ENCODE measurements around the gene EHMT1.

Gene EHMT1

DNA sequence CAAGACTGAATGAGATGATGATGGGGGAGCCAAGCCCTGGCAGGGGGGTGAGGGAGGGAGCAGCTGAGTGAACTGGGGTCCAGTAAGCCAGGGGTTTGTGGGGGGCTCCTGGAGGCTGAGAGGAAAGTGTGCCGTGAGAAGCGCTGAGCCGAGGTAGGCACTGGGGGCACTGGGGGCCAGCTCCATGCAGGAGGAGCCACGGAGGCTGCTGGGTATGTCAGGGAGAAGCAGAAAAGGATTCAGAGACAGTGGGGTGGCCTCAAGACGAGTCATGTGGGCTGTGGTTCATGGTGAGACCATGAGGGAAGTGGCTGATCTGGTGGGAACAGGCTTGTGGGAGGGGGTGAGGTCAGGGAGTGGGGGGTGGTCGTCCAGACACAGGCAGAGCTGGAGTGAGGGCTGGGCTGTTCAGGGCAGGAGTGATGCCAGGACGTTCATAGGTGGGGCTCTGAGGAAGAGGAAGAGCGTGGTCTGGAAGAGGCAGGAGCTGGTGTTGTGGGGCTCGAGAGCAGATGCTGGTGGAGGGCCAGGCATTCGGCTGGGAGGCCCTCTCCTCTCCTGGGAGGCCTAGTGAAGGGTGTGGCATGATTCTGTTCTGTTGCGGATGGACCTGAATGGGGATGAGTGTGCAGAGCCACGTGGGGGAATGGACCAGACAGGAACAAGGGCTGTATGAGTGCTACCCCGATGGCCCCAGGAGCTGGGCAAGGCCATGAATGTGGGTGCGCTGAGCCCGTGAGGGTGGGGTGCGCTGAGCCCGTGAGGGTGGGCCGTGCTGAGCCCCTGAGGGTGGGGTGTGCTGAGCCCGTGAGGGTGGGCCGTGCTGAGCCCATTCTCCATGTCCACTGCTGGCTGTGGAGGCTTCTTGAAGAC lies 166.1 kb downstream of the EHMT1 start:
- DNase-seq (ENCODE audit: low read depth in 3 of 3), result no peak

DNA sequence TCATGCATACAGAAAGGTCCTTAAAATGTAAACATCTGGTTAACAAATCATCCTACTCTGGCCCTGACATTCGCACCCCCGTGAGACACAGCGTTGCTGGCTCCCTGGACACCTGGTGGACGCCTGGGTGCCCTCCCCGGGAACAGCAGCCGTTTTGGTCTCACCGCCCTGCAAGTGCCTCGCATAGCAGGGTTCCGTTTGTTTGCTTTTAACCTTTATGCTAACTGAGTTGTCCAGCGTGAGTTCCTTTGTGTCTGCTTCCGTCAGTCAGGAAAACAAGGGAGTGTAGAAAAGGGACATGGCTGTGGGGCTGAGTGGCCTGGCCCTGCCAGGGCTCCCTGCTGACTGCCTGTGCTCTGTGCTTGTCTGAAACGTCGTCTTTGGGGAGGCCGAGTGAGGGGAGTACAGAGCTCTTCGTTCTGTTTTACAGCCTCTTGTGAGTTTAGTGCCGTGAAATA lies 166.9 kb downstream of the EHMT1 start:
- DNase-seq (ENCODE audit: low read depth in 3 of 3), result no peak

DNA sequence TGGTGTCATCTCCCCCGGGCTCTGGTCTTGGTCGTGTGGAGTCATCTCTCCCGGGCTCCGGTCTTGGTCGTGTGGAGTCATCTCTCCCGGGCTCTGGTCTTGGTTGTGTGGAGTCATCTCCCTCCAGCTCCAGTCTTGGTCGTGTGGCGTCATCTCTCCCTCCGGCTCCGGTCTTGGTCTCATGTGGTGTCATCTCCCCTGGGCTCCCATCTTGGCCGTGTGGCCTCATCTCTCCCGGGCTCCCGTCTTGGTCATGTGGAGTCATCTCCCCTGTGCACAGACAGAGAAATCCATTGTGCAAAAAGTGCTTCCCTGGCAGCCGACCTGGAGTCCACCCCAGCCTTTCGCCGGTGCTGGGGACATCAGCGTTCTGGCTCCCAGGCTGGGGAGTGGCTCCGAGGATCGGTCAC lies 167.7 kb downstream of the EHMT1 start:
- DNase-seq (ENCODE audit: low read depth in 3 of 3), result no peak

DNA sequence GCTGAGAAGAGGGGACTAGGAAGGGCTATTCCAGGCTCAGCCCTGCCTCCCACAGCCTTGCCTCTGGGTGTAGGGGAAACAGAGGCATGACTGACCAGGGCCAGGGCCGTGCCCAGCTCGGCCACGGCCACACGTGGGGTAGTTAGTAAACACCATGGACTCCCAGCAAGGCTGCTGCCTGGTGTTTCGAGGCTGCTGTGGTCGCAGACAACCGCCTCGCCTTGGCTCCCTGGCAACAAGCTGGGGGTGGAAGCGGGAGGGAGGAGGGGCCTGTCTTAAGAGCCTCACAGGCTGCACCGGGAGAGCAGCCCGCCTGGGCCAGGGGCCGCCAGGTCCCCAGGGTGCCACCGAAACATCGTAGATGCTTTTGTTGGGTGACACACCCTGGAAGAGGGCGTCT lies 168.6 kb downstream of the EHMT1 start:
- DNase-seq (ENCODE audit: low read depth in 3 of 3), result no peak

DNA sequence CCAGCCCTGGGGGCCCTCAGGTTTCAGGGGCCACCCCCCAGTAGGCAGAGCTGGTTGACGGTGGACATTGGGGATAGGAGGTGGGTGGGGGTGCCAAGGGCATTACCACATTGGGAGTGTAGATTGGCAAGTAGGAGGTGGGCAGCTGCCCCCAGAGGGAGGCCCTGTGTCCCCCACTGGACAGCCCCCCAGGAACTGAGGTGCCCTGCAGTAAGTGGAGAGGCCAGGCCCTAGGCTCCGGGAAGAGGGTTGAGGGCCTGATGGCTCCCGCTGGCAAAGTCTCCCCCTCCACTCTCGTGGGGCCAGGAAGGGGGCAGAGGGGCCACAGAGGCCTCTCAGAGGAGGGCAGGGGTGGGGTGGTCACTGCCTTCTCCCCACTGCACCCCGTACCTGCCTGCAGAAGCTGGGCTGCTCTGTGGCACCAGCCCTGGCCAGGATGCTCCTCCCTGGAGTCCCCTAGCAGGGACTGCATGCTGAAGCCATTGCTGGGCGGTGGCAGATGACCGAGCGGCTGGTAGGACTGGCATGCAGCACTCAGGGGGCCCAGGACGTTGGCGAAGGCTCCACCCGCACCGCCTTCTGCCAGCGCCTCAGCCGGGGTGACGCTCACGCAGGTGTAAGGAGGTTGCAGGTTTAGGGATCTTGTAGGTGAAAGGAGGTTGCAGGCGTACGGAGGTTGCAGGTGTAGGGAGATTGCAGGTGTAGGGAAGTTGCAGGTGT lies 169.1 kb downstream of the EHMT1 start:
- no peak for DNase-seq (ENCODE audit: low read depth in 3 of 3)

DNA sequence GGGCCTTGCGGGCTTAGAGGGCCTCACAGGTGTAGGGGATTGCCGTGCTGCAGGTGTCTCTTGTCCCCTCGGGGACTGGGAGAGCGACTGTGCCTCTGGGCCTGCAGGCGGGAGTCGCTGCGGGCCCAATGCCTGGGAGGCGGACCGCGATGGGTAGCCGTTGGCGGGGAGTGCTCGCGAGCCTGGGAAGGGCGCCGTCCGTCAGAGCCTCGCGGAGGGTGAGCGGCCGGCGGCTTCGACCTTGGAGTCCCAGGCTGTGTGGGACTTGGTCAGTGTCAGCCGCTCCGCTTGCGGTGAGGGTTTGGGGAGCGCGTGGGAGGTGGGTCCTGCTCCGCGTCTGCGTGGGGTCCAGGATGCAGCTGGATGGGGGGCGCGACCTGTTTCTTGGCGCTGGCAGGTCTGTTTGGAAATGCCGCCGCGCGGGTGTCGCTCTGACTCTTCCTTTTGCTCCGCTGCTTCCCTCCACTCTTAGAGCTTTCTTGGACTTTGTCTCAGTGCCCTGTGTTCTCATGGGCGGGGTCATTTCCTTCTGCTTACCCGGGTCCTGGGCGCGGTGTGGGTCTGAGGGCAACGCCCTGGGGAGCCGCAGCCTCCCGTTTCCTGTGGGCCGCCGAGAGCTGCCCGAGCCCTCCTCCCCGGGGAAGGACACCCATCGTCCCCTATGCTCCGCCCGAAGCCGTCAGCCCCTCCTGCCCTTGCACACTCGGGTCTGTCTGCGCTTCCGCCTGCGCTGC lies 169.9 kb downstream of the EHMT1 start:
- no peak for DNase-seq (ENCODE audit: low read depth in 3 of 3)

DNA sequence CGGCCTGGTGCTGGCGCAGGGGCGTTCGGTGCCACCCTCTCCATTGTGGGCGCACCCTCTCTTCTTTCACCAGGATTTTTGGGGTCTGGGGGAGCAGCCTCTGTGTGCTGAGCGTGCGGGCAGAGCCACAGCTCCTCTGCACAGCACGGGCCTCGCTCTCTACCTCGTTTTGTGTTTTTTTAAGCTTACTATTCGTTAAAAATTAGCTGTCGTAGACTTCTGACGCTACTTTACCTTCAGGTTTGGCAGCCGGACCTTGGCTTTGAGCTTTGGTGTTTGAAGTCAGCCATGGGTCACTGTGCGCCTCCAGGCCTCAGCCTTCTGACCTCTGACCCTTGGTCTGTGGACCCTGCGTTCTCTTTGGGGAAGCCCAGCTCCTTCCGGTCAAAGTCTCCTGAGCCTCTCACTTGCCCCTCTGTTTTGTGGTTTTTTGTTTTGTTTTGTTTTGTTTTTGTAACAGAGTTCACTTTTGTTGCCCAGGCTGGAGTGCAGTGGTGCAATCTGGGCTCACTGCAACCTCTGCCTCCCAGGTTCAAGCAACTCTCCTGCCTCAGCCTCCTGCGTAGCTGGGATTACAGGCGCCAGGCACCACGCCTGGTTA lies 170.6 kb downstream of the EHMT1 start:
- DNase-seq (ENCODE audit: low read depth in 3 of 3), result no peak

DNA sequence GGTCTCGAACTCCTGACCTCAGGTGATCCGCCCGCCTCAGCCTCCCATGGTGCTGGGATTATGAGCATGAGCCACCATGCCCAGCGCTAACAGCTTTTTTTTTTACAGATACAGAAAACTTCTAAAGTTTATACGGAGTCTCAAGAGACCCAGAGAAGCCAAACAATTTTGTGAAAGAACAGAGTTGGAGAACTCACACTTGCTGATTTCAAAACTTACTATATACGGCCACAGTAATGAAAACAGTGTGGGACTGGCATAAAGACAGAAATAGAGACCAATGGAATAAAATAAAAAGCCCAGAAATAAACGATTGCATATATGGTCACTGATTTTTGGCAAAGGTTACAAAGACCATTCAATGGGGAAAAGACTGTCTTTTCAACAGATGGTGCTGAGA lies 173.1 kb downstream of the EHMT1 start:
- DNase-seq (ENCODE audit: low read depth in 3 of 3), result no peak

DNA sequence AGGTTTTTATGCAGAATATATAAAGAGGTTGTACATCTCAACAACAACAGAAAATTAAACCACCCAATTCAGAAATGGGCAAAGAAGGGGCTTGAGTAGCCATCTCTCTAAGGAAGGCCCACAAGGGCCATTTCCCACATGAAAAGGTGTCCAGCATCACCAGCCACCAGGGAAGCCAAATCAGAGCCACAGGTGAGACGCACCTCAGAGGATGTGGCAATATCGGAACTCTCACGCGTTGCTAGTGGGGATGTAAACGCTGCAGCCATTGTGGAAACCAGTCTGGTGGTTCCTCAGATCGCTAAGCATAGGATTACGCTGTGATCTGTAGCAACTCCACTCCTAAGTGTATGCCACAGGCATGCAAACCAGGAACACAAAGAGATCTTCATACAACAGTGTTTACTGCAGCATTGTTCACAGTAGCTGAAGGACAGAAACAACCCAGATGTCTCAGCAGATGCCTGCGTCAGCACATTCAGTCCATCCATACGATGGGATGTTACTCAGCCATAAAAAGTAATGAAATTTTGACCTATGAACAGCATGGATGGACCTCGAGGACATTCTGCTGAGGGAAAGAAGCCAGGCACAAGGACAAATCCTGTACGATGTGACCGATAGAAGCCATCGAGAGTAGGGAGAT lies 174.5 kb downstream of the EHMT1 start:
- DNase-seq (ENCODE audit: low read depth in 3 of 3), result no peak

DNA sequence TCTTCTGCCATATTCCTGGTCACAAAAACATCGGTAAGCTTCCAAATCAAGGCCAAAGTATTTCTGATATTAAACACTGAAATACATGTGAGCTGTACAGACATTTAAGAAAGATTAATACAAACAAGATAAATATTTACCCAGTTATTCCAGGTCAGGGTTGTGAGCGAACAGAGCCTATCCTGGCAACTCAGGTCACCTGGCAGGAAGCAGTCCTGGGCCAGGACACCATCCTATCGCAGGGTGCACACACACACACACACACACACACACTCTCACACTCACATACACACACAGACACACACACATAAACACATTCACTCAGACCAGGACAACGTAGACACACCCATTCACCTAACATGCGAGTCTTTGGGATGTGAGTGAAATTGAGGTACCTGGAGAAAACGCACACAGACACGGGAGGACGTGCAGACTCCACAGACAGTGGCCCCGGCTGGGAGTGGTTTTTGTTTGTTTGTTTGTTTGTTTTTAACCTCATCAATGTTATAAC lies 176.4 kb downstream of the EHMT1 start:
- DNase-seq (ENCODE audit: low read depth in 3 of 3), result no peak

DNA sequence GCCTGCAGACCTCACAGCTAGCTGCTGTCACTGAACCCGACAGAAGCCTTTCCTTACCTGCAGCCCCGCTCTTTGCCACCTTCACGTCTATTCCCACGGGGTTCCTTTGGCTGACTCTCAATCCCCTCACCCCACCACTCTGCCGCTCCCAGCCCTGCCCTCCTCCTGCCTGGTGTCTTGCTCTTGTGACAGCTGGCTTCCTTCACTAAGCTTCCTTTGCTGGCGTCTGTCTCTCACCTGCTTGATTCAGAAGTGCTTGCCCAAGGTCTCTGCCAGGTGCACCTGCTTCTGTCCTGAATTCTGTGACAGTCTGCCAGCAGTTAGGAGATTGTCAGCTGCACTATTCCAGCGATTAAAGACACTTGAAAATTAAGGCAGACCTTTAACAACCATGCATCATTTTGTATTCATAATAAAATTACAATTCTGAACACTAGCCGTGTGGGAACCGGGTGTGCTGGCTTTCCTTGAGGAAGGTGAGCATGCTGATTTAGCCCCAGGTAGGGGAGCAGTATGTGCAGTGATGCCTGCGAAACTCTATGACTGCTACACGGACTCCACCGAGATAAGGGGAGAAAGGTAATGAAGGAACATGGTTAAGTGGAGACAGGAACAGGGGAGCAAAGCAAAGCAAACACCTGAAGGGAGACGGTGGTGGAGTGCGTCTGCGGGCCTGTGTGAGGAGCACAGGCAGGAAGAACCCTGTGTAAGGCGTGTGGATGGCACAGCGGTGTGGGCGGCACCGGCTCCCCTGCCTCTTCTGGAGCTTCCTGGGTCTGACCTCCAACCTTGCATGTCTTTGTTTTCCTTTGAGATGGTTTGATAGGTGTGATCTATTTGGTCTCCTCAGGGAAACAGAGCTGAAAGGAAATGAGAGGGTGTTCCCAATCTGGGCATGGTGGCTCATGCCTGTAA lies 178.7 kb downstream of the EHMT1 start:
- DNase-seq (ENCODE audit: low read depth in 3 of 3), result no peak

DNA sequence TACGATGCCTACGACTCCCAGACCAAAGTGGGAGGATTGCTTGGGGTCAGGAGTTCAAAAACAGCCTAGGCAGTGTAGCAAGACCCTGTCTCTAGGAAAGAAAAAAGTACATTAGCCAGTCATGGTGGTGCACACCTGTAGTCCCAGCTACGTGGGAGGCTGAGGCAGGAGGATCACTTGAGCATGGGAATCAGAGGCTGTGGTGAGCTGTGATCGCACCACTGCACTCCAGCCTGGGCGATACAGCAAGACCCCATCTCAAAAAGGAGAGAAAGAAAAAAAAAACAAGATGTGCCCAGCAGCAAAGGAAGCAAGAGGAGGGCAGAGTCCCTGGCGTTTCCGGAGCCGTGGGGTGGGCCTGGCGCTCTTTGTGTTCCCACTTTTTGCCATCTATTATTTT lies 179.3 kb downstream of the EHMT1 start:
- no peak for DNase-seq (ENCODE audit: low read depth in 3 of 3)

DNA sequence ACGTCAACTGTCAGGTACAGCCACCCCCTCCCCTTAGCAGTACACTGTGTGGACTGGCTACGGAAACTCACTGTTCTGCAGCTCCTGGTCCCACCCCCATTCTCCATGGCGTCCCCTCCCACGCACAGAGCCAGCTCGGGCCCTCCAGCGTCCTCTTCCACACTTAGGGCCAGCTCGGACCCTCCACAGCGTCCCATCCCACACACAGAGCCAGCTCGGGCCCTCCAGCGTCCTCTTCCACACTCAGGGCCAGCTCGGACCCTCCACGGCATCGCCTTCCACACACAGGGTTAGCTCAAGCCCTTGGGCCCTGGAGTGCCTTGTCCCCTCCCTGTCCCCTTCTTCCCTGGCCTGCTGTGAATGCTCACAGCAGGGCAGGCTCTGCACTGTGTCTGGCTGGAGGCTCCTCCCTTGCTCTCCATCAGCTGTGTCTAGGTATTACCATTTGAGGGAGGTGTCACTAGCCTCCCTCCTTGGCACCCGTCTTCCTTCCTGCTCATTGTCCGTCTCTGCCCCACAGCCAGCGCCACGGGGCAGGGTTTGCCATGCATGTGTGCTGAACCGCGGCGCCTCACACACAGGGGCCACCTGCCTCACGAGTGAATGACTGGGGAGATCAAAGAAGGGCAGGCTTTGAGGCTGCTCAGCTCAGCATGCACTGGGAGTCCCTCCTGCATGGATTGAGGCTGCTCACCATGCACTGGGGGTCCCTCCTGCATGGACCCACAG lies 180.3 kb downstream of the EHMT1 start:
- DNase-seq (ENCODE audit: low read depth in 3 of 3), result no peak

DNA sequence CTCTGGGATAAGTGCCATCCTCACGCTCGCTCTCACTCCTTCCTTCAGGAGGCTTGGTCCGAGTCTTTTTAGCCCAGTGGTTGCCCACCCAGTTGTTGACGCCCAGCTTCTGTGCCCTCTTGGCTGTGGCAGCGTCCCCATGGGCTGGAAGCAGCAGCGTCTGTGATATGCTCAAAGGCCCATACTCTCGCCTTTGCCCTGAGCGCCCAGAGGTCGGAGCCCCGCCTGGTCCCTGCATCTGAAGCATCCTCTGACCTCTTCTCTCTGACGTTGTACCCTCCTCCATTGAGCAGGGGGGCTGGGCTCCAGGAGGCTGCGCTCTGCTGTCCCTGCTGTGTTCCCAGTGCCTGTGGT lies 180.8 kb downstream of the EHMT1 start:
- DNase-seq (ENCODE audit: low read depth in 3 of 3), result no peak

DNA sequence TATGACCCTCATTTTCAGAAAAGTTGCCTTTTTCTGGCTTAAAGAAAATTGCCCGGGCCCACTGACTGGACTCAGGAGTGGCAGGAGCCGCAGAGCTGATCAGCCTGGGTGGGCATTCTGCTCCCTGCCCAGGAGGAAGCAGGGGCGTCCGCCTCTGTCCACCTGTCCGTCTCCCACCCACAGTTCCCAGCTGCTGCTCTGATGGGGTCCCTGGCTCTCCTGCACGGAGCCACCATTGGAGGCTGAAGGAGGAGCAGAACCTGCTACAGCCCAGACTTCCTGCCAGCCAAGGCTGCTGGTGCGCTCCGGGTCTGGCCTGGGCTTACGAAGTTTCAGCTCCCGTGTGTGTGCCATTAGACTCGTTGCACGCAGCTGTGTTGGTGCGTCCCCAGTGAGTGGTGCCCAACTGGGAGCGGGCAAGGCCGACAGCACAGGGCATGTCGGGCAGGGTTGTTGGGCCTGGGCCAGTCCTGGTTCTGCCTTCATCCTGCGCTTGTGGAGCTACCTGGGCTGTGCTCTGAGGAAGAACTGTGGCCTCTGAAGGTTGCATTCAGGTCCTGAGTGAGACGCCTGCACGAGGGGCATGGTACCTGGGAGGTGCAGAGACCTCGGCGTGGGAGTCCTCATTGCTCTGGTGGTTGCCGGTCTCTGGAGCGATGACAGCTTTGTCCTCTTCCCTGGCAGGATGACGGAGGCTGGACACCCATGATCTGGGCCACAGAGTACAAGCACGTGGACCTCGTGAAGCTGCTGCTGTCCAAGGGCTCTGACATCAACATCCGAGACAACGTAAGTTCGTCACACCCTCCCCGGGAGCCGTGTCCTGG lies 181.6 kb downstream of the EHMT1 start:
- DNase-seq (ENCODE audit: low read depth in 3 of 3), result no peak

DNA sequence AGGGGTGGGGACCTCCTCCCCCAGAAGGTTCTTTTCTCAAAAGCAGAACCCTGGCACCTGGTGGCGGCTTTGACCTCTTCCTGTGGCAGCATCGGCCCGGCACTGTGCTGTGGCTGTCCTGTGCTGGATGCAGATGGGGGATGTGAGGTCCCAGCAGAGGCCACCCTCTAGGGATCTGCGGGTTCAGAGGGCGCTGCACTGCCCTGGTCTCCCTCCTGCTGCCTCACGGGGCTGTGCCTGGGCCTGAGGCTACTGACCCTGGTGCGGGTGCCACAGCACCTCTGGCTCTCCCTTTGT lies 182.2 kb downstream of the EHMT1 start:
- no peak for DNase-seq (ENCODE audit: low read depth in 3 of 3)

DNA sequence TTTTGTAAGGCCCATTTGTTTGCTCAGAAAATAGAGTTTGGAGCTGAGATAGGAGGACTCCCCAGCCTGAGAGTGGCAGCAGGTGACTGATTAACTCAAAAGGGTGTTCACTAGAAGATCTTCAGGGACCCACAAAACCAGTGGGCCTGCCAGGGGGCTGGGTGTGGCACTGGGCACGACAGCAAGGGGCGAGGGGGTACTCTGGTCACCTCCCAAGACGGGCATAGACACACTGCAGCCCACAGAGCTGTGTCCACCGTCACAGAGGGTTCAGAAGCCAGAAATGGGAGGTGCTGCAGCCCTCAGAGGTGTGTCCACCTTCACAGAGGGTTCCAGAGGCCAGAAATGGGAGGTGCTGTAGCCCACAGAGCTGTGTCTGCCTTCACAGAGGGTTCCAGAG lies 183.2 kb downstream of the EHMT1 start:
- DNase-seq (ENCODE audit: low read depth in 3 of 3), result no peak

DNA sequence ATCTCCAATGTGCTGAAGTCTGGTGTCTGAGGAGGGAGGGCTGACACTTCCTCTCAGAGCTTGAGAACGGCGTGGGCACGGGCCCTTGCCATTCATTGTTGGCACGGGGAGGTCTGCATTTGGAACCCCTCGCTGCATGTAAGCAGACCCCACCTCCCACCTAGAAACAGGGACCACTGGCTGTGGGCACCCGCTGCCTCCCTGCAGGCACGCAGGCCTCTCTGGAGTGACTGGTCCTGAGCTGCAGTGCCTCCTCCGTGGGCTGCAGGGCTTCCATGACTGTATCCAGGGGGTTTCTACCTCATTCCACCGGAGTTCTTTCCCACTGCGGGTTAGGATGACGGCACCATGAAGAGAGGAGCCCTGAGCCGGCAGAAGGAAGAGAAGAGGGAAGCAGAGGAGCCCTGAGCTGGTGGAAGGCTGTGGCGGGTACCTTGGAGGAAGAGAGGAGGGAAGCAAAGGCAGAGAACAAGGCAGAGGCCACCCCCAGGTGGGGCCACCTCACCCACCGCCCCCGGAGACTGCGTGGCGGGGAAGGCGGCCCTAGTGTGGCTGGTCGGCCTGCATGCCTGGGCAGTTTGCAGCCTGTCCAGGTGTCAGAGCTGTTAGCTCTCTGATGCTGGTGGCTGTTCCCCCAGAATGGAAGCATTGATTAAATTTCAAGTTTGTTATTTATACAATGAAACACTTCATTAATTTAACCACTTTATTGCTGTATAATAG lies 183.9 kb downstream of the EHMT1 start:
- no peak for DNase-seq (ENCODE audit: low read depth in 3 of 3)

All from stimulated activated CD4-positive, alpha-beta T cell treated with anti-CD3 and anti-CD28 coated beads, TNF-alpha, amount 100 ng/mL, for 48 hours (primary cell).